GM21447 (cell line): ENCODE measurements around the gene CENPT.

Experiments used
- ATAC-seq: cut with Tn5 transposase; IDR thresholded peaks from one replicate; pipeline ENCODE4 v1.9.1; 2021; ENCODE audit not compliant: unreplicated experiment

Gene CENPT

DNA sequence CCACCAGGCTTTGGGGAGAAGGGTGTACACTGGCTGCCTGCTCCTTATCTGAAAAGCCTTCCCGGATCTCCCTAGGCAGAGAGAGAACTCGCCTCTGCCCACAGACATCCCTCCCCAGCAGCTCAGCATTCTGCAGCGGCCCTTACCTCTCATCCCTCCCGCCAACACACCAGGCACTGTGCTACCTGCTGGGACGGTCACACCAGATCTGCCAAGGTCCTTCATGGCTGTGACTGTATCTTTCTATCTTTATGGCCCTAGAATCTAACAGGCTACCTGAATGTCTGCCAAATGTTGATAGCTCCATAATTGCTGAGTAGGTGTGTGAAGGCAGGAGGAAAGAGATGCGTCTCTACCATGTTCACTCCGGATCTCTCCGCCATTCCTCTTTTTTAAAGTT is 32.9 kb downstream of the CENPT start:
- no peak for ATAC-seq

DNA sequence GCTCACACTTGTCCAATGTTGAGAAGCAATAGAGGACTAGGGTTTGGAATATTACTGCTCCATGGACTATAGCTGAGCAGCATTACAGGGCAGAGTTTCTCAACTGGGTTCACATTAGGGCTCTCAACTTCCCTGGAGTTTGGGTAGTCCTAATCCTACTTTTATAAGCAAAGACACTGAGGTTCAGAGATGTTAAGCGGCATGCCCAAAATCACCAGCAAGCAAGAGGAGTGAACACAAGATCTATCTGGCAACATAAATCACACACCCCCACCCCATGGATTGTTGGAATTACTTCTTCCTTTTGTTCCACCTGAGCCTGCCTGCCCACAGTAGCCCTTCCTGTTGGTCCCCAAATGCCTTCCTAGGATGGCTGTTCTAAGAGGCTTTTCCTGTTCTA is 35.6 kb downstream of the CENPT start:
- ATAC-seq = no peak

DNA sequence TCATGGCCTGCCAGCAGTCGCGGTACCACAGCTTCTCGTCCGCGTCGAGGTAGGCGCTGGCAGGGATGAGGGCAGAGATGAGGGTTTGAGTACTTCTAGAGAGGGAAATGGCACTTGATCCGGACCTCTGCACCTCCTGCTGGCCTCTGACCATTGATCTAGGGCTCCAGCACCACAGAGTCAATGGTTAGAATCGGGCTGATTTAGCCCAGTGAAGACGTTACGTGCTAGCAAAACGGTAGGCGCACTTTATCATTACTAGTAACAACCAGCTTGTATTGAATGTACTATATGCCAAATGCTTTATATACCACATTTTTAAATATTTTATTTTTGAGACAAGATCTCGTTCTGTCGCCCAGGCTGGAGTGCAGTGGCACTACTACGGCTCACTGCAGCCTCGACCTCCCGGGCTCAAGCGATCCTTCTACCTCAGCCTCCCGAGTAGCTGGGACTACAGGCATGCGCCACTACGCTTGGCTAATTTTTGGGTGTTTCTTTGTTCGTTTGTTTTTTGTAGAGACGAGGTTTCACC is 40.3 kb downstream of the CENPT start:
- no peak for ATAC-seq

DNA sequence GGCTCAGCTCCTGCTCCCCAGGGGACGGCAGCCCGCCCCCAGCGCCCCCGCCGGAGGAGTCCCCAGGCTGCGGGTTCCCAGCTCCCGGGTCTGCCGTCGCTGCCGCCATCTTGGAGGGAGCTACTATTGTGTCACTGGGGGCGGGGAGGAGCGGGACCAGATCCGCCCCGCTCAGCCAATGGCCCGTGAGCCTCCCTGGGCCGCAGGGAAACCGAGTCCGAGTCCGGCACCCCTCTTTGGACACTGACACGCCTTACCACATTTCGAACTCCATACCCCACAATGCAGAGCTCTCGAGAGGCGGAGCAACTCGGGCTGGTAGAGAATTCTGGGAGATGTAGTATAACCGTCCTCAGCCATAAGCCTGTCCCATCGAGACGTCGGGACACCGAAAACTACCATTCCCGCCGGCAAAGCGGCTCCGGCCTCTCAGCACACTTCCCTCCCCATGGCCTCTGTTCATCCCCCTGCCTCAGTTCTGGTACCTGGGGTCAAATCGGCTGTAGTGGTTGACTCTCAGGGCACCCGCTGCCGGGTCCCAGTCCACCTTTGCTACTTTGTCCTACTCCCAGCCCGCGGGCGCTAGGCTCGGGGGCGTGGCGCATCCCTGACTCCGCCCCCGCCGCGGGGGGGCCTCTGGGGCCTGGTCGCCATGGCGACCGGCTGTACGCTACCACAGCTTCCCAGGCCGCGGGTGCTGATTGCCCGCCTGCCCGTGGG is 40.9 kb downstream of the CENPT start, which contains the start of the genes RANBP10 and TSNAXIP1:
TSS of gene RANBP10 (minus strand) at position 133 of the 720 bp plus-strand sequence. CDS start at position 109, 24 bp downstream.
TSS of gene TSNAXIP1 (plus strand) at position 462 of the 720 bp plus-strand sequence. CDS start 261 bp downstream, outside the sequence.
- peak; percentile 90 for ATAC-seq

DNA sequence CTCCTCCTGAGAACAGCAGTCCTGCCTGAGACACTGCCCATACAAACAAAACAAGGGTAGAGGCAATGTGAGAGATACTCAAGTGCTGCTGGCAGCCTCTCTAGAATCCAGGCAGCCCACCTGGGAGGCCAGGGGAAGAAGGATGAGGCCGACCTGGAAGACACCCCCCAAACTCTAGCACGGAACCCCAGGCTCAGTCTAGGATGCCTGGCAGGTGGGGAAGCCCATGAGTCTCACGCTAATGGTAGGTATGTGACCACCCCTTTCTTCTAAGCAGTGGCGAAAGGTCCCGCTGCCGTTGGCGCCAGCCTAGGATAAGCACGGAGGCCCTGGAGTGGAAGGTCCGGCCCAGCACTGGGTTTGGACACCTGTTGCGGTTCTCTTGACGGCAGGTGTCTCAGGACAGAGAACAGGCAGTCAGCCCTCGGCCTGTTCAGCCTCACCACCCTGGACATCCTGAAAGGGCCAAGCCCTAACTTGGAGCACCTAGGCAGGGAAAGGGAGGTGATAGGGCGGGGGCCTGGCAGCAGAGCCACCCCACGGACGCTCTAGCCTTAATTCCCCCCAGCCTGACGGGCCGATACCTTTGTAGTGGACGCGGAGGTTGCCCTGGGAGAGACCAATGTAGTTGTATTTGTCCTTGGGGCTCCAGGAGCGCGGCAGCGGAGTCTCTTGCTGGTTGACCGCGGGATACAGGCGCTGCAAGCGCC is 41.6 kb downstream of the CENPT start:
- ATAC-seq = peak; percentile 1

DNA sequence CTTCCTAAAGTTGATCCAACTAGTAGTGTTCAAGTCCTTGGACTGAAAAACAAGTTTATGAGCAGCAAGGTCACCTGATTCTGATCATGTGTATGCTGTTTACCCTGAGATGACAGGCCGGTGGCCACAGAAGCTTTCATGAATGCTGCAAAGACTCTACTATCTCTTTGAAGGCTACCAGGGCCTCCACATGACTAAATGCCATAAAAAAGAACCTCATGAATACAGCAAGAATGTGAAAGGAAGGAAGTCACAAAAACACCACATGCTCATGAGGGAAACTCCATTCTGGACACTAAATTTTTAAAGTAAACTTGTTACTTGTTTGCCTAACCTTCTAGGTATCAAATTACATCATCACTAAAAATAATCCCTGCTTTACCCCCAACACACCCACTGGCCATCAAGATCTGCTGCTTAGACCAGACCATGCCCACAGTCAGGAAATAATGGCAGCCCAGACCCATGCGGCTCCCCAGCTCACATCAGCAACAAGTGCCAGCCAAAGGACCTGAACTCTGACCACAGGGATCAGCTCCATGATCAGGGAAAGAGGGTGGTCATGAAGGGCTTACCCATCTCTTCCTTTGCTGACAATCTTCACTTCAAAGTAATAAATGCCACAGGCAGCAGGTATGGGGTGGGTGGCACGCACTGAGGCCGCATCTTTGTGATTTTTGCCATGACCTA is 42.5 kb downstream of the CENPT start:
- no peak for ATAC-seq

DNA sequence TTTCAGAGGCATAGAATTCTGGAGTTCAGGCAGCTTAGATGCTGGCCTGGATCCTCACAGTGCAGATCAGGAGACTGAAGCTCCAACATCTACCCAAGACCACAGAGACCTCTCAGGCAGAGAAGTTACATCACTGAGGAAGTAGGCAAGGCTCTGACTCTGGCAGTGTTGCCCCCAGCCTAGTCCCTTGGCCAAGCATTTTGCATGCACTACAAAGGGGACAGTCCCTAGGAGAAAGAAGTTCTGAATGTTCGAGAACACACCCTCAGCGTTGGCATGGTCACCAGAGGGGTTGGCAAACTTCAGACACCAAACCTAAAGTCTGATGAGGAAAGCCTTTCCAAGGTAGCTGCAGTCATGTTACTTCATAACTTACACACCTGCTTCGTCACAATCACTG is 43.6 kb downstream of the CENPT start:
- no peak for ATAC-seq

DNA sequence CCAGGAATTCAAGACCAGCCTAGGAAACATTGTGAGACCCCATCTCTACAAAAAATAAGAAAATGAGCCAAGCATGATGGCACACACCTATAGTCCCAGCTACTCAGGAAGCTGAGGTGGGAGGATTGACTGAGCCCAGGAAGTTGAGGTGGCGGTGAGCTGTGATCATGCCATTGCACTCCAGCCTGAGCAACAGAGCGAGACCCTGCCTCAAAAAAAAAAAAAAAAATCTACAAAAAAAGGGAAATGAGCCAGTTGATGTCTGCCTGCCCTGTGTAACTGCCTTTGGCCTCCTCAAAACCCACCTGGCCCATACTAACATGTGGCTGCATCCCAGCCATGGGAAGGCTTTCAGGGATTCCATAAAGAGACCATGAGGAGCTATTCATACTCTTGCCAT is 45.6 kb downstream of the CENPT start:
- no peak for ATAC-seq

DNA sequence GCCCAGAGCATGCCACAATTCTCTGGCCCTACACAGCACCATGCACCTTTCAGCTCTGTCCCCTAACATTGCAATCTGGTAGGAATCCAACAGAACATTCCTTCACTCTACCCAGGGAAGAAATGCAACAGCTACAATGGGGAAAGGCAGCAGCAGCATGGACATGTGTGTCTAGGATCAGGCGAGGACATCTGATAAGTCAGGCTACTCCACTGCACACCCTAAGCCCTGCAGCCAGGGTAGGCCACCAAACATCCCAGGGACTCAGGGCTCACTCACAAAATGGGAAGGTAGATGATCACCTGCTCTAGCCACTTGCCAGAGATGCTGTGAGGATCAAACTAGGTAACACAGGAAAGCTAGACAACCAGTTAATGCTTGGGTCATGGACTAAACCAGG is 46.3 kb downstream of the CENPT start:
- no peak for ATAC-seq

DNA sequence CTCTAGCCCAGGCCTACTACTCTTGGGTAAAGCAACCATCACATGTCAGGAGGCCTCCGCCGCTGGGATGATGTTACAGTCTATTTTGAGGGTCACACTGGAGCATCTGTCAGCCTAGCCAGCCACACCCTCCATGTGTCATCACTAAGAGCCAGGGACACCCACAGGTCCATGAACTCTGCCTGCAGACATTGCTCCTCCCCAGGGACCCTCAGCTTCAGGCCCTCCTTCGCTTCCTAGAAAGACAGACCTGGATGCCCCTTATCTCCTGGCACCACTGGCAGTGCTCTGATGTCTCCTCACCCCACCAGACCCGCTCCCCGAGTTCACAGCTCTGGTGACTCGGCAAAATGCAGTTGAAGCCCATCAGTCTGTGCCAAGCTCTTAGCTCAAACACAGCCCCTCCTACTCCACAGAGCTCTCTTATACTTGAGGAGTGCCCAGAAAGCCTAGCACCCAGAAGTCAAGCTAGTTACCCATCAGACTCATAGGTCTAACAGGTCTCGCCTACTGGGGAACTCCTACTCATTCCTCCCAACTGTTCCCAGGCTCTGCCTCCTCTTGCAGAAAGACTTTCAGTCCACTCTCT is 47.1 kb downstream of the CENPT start:
- no peak for ATAC-seq

DNA sequence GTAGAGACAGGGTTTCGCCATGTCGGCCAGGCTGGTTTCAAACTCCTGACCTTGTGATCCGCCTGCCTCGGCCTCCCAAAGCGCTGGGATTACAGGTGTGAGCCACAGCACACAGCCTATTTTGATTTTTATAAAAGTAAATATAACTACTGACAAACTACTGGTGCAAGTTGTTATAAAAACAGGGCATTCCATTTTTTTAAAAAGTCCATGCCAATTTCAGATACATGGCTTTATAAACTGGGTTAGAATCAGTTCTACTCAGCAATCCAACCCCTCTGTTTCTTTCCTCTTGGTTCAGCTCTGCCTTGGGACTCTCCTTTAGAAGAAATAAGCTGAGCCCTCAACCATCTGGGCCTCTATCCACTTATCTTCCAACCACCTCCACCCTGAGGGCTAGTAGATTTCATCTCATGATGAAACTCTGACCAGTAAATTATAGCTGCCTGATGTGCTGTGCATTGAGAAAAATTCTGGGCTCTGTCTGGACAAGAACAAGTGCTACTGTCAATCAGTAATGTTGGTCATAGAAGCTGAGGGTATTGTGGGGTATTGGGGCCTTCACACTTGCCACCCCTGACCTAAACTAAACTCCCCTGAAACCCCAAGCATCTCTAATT is 51.3 kb downstream of the CENPT start:
- ATAC-seq = no peak

DNA sequence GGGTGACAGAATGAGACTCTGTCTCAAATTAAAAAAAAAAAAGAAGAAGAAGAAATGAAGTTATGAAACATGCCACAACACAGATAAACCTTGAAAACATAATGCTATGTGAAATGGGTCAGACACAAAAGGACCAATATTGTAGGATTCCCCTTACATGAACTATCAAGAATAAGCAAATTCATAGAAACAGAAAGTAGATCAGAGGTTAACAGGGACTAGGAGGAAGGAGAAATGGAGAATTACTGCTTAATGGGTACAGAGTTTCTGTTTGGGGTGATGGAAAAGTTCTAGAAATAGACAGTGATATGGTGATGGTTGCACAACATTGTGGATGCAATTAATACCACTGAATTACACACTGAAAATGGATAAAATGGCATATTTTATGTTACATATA is 57.4 kb downstream of the CENPT start:
- no peak for ATAC-seq

DNA sequence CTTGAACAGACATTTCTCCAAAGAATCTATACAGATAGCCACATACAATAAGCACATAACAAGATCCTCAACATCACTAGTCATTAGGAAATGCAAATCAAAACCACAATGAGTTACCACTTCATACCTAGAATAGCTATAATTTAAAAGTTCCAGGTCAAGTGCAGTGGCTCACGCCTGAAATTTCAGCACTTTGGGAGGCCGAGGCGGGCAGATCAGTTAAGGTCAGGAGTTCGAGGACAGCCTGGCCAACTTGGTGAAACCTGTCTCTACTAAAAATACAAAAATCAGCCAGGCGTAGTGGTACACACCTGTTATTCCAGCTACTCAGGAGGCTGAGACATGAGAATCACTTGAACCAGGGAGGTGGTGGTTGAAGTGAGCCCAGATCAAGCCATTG is 61.0 kb downstream of the CENPT start:
- no peak for ATAC-seq

DNA sequence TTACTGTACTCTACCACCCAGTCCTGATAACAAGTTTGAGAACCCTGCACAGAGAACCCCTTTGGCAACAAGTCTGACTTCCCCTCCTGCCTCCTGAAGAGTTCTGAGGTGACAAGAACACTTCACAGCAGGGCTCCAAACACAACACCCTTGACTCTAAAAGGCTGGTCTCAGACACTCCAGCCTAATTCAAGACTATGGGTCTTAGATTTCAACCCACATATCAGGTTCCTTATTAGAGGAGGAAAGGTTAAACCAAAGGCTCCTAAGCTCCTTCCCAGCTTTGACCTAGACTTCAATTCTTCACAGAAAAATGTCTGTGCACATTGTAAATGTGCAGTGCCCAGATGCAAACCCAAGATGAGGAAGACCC is 64.2 kb downstream of the CENPT start:
- ATAC-seq = no peak

DNA sequence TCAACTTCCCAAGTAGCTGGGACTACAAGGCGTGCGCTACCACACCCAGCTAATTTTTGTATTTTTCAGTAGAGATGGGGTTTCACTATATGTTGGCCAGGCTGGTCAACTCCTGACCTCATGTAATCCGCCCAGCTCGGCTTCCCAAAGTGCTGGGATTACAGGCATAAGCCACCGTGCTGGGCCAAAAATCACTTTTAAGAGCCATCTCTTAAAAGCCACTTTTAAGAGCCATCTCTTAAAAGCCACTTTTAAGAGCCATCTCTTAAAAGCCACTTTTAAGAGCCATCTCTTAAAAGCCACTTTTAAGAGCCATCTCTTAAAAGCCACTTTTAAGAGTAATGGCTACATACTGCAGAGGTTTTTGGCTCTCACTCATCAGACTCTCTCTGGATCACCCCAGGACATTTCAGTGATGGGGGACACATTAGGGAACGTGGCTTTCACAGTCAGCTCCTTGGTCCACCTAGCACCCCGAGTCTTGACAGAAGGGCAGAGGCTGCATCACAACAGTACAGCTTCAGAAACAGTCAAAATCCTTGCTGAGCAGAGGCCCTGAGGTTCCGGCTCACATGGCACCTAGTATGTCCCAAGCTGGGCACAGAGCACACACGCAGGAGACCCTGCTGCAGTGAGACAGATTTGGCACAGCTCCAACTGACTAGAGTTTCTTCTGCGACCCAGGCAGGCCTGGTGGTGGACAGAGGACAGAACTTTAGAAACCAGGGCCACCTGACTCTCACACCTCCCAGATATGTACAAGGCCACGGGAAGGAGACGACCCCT is 64.7 kb downstream of the CENPT start:
- ATAC-seq = no peak

DNA sequence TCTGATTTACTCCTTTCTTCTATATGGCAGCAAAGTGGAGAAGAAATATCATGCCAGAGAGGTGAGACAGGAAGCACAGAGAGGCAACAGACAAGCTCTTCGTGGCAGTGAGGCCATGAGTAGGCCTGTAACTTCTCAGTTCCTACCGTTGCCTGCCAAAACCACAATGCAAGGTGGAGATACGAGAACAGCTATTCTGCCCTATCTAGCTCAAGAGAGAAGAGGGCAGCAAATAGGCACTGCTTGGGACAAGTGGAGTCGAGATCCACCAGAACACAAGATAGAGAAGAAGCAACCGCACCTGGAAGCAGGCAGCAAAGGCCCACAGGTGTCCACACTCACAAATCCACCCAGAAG is 66.0 kb downstream of the CENPT start:
- no peak for ATAC-seq

DNA sequence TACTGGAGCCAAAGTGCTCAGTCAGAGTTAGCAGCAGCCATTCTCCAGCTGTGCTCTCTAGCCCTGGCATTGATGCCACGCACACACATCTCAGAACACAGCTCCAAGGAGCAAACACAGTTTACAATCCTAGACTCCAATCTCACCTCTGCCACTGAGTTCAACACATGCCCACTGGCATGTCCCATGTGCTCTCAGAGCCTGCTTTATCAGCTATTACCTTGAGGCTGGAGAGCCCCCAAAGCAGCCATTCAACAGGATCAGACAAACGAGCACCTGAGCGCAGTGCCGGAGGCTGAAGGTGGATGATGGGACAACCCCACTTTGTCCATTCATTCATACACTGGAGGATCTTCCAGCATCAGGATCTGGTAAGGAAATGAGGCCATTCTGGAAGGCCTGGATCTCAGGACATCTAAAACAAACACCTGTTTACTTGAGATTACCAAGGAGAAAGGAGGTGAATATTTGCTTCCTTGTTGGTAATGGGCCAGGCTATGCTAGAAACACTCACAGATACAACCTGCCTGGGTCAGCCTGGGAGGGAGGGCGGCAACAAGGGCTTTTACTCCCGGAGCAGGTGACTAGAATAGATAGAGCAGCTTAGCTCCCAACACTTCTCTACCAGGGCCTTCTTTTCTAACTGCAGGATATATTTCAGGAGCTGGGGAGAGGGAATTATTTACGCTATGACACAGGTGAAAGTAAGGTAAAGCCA is 66.5 kb downstream of the CENPT start:
- ATAC-seq = no peak

DNA sequence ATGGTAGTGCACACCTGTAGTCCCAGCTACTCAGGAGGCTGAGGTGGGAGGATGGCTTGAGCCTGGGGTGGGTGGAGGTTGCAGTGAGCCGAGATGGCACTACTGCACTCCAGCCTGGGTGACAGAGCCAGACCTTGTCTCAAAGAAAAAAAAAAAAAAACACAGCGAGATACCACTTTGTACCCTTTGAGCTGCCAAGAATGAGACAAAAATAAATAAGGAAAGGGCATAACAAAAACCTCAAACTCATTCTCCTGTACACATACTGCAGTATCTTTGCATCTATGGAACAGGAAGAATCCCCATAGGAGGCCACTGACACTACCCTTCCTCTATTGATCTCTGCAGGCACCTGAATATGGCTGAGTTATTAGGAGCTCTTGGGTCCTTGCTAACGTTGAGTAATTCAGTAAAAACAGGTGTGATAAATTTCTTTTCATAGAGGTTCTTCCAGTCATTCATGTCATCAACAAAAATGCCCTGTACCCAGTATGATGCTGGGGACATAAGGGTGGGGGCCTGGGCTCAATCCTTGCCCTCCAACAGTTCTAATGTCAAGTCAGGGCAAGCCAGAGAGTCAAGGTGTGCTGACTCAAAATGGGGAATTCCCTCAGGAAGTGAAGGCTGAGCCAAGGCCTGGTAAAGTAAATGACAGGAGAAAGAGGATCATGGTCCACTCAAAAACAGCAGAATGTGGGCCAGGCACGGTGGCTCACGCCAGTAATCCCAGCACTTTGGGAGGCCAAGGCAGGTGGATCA is 68.1 kb downstream of the CENPT start:
- ATAC-seq = no peak
